Neural cell (in vitro differentiated cells): ENCODE data around the gene MARK4.

Experiments used
- POLR2AphosphoS5 ChIP-seq: IDR thresholded peaks from 2 replicates; pipeline ENCODE4 v1.6.1; 2012
- TAF1 ChIP-seq: IDR thresholded peaks from 2 replicates; pipeline ENCODE4 v1.6.1; 2012; ENCODE audit warnings: low read depth
- TF ChIP-seq, protein P1 (sequence below): fragments of 450-650 bp; IDR thresholded peaks from 2 replicates; pipeline ENCODE4 v1.5.1; 2014; ENCODE audit warnings: antibody characterized with exemption, mild to moderate bottlenecking, moderate library complexity; ENCODE audit not compliant: poor library complexity, severe bottlenecking
- TF ChIP-seq, protein P2 (sequence below): IDR thresholded peaks from 2 replicates; pipeline ENCODE4 v1.6.1; 2012; ENCODE audit warnings: borderline replicate concordance

DNA sequence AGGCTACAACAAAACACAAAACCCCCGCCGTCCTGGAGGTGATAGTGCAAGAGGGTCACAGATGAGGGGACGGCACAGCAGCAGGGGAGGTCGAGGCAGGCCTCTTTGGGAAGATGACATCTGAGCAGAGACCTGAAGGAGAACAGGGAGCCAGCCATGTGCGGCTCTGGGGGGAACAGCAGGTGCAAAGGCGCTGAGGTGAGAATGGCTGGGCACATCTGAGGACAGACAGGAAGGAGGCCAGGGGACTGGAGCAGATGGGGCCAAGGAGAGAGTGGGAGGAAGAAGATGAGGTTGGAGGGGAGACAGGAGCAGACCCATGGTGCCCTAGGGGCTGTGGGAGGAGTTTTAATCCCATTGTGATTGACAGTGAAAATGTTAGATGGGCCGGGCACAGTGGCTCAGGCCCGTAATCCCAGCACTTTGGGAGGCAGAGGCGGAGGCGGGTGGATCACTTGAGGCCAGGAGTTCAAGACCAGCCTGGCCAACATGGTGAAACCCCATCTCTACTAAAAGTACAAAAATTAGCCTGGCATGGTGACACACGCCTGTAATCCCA is 73.4 kb downstream of the MARK4 start:
- TF ChIP-seq, protein P1, sequence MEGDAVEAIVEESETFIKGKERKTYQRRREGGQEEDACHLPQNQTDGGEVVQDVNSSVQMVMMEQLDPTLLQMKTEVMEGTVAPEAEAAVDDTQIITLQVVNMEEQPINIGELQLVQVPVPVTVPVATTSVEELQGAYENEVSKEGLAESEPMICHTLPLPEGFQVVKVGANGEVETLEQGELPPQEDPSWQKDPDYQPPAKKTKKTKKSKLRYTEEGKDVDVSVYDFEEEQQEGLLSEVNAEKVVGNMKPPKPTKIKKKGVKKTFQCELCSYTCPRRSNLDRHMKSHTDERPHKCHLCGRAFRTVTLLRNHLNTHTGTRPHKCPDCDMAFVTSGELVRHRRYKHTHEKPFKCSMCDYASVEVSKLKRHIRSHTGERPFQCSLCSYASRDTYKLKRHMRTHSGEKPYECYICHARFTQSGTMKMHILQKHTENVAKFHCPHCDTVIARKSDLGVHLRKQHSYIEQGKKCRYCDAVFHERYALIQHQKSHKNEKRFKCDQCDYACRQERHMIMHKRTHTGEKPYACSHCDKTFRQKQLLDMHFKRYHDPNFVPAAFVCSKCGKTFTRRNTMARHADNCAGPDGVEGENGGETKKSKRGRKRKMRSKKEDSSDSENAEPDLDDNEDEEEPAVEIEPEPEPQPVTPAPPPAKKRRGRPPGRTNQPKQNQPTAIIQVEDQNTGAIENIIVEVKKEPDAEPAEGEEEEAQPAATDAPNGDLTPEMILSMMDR = no peak
- TF ChIP-seq, protein P2, sequence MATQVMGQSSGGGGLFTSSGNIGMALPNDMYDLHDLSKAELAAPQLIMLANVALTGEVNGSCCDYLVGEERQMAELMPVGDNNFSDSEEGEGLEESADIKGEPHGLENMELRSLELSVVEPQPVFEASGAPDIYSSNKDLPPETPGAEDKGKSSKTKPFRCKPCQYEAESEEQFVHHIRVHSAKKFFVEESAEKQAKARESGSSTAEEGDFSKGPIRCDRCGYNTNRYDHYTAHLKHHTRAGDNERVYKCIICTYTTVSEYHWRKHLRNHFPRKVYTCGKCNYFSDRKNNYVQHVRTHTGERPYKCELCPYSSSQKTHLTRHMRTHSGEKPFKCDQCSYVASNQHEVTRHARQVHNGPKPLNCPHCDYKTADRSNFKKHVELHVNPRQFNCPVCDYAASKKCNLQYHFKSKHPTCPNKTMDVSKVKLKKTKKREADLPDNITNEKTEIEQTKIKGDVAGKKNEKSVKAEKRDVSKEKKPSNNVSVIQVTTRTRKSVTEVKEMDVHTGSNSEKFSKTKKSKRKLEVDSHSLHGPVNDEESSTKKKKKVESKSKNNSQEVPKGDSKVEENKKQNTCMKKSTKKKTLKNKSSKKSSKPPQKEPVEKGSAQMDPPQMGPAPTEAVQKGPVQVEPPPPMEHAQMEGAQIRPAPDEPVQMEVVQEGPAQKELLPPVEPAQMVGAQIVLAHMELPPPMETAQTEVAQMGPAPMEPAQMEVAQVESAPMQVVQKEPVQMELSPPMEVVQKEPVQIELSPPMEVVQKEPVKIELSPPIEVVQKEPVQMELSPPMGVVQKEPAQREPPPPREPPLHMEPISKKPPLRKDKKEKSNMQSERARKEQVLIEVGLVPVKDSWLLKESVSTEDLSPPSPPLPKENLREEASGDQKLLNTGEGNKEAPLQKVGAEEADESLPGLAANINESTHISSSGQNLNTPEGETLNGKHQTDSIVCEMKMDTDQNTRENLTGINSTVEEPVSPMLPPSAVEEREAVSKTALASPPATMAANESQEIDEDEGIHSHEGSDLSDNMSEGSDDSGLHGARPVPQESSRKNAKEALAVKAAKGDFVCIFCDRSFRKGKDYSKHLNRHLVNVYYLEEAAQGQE = no peak
- TF ChIP-seq POLR2AphosphoS5 (no peak), TAF1 (no peak)
